COLO668 (cell line): ENCODE measurements around the gene ACTG2.
"Not testable (repeated sequence)": the region's sequence is repeated elsewhere in the genome, so short reads cannot be mapped to it uniquely, and the experiment has no call there.

ENCODE experiments used
- DNase-seq: peaks from one replicate; lab custom pipeline; 2025; ENCODE audit not compliant: unreplicated experiment; lab: John Stamatoyannopoulos, UW

ACTG2 gene

DNA sequence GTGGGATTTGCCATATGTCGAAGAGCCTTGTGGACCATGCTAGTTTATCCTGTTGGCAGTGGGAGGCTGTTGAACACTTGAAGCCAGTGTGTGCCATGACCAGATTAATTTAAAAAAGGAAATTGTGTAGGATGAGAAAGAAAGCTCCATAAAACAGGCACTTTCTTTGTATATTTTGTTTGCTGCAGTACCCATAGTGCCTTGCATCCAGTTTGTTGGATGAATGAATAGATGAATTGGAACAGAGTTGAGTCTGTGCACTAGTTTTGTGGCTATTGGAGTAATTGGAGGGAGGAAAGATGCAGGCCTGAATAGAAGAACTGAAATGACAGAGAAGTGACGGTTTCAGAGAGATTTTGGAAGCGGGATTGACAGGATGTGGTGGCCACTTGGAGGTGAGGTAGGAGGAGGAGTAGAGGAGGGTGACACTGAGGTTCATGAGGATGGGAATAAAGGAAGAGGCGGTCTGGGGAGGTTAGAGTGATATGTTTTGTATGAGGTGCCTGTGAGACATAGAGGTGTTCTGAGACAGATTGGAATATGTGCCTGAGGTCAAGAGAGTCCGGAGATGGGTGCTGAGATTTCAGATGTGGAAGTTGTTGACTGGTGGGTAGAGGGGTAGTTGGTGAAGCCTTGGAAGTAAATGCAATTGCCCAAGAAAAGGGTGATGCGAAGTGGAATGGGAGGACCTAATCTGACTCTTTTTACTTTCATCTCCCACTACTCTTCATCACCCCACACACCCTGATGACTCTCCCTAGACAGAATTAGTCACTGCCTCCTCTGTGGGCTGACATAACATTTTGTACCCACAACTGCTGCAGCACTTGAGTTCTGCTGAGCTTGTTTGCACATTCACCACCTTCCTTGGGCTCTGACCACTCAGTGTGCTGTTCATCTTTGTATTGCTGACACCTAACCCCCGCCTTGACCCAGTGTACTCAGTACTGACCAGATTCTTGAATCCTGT lies 39.0 kb downstream of the ACTG2 start:
- no peak for DNase-seq

- DNase-seq, result no peak
These were observed 40.4 kb downstream of the ACTG2 start for GRCh38 chr2:73933194-73933593.

- no peak for DNase-seq
These were observed 42.8 kb downstream of the ACTG2 start for GRCh38 chr2:73935641-73936040.

DNA sequence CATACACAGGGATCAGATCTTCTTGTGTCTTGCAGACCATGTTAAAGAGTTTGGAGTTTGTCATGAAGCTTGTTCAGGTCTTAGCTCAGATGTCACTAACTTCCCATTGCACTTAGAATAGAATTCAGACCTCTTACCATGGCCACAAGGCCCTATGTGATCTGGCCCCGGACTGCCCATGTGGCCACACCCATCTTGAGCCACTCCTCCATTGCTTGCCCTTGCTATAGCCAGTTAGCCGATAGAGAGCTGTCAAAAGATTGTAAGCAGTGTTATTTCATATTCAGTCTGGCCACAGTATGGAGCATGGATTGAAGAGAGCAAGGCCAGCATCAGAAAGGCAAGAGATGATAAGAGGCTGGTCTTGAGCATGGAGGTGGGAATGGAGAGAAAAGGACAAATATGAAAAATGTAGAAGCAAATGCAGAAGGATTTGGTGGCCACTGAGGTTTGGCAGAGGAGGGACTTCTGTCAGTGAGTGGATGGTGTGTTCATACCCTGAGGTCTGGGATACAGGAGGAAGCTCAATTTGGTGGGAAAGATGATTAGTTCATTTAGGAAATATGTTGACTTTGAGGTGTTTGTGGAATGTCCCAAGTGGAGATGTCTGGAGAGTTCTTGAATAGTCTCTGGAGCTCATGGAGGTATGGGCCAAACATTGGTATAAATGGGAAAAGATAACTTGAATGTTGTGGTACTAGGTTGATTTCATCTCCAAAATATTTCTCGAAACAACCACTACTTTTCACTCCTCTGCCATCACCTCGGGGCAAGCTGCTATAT lies 44.5 kb downstream of the ACTG2 start:
- no peak for DNase-seq

DNA sequence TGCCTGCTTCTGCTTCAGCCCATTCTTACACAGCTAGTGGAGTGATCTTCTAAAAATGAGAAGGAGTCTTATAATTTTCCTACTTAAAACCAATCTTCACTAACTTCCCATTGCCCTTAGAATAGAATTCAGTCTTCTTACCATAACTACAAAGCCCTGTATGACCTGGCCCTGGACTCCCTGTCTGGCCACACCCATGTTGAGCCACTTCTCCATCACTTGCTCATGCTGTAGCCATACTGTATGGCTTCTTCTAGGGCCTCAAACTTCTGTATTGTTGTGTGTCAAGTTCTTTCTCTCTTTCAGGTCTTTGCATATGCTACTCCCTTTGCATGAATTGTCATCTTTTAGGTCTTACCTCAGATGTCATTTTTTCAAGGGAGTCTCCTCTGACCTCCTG lies 45.1 kb downstream of the ACTG2 start:
- DNase-seq, result no peak

- DNase-seq, result no peak
These were observed 46.0 kb downstream of the ACTG2 start for GRCh38 chr2:73938718-73939352.

GRCh38 chr2:73939419-73939818 lies 46.6 kb downstream of the ACTG2 start:
- no peak for DNase-seq

GRCh38 chr2:73940066-73940465 lies 47.3 kb downstream of the ACTG2 start:
- DNase-seq, result not testable (repeated sequence)

DNA sequence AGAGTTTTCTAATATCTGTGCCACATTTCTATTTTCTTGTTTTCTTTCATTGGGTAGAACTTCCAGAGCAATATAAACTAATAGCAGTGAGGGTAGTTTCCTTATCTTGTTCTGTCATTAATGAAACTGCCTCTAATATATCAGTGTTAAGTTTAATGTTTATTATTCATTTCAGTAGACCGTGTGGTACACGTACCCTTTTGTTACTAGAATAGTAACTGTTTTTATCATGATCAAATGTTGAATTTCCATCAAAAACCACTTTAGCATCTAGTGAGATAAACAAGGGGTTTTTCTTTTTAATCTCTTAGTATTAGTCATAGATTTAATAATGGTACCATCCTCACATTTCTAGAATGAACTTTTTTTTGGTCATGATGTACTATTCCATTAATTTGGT lies 49.9 kb downstream of the ACTG2 start:
- no peak for DNase-seq

- DNase-seq, result no peak
These were observed 51.9 kb downstream of the ACTG2 start for GRCh38 chr2:73944714-73945113.

- no peak for DNase-seq
These were observed 53.4 kb downstream of the ACTG2 start for GRCh38 chr2:73946215-73946614.

GRCh38 chr2:73946666-73947065 lies 53.9 kb downstream of the ACTG2 start:
- no peak for DNase-seq

DNA sequence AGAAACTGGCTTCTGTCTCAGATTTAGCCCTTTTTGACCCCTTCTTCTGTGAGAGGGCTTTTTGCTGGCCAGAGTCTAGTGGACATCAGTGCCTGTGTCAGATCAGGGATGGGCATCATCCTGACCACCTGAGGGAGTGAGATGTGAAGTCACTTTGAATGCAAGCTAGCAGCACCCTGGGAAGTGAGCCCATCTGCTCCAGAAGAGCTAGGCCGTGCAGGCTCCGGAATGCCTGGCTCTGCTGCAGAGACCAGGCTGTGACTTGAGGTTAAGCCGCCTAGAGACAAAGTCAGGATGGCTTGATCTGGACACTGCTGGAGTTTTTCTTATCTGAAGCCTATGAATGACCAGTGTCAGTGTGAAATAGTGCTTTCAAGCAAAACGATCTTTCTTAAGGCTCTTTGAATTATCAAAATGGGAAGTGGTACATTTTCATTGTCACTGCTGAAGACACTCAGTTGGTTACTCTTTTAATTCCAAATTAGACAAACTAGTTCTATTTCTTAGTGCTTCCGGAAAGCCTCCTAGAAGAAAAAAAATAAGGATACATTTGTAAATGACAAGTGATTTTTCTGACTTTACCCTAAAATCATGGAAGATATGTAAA lies 54.7 kb downstream of the ACTG2 start:
- no peak for DNase-seq

GRCh38 chr2:73949802-73950201 lies 57.0 kb downstream of the ACTG2 start:
- no peak for DNase-seq

DNA sequence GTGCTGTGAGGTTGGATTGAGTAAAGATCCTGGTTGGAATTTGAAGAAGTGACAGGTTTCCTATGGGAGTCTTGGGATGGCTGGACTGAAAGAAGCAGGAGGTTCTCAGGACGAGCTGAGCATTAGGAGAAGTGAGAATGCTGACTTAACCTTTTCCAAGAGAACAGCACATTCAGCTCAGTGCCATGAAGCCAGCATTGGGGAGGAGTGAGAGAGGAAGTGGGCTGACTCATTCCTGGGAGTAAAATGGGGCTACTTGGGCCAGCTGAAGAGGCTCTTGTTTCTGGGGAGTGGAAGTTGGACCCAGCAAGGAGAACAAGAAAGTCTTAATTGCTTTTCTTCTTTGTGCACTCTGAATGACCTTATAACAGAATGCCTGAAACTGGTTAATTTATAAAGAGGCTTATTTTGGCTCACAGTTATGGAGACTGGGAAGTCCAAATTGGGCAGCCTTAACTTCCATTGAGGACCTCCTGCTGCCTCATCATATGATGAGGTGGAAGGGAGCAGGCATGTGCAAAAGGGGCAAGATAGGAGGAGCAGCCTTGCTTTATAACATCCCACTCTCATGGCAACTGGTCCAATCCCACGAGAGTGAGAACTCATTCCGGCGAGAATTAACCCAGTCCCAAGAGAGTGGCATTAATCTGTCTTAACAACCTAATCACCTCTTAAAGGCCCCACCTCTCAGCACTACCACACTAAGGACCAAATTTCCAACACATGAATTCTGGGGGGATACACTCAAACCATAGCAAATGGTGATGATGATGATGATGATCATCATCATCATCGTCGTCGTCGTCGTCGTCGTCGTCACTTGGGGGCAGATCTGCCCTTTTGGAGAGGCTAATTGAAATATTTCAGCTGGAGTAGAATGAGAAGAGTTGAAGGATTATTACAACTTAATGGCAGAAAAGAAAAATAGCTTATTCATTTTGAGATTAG lies 60.0 kb downstream of the ACTG2 start:
- no peak for DNase-seq

GRCh38 chr2:73956218-73956865 lies 63.5 kb downstream of the ACTG2 start:
- DNase-seq, result no peak

DNA sequence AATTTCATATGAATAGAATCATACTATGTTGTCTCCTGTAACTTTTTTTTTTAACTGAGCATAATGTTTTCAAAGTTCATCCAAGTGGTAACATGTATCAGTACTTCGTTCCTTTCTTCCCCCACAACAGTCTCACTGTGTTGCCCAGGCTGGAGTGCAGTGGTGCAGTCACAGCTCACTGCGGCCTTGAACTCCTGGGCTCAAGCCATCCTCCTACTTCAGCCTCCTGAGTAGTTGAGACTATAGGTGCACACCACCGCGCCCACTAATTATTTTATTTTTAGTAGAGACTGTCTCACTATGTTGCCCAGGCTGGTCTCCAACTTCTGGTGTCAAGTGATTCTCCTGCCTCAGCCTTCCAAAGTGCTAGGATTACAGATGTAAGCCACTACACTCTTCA lies 68.5 kb downstream of the ACTG2 start:
- DNase-seq, result no peak

- DNase-seq, result no peak
These were observed 69.2 kb downstream of the ACTG2 start for GRCh38 chr2:73961823-73962615.

GRCh38 chr2:73962798-73963197 lies 70.0 kb downstream of the ACTG2 start:
- DNase-seq, result no peak
